Neutrophil (primary cell): Measurements from ENCODE around the gene CCDC57.

Source experiments
- H3K27ac ChIP-seq: fragments of 200-600 bp; sonication (generic); 2 replicates; pipeline ENCODE4 v1.5.1; 2016; ENCODE audit warnings: mild to moderate bottlenecking, moderate library complexity
- H3K27me3 ChIP-seq: fragments of 200-600 bp; sonication (generic); 2 replicates; pipeline ENCODE4 v1.6.0; 2016; ENCODE audit warnings: mild to moderate bottlenecking
- H3K36me3 ChIP-seq: fragments of 200-600 bp; sonication (generic); 2 replicates; pipeline ENCODE4 v1.5.1; 2017
- H3K4me1 ChIP-seq, 2 experiments: fragments of 200-600 bp in 1 of 2; sonication (generic) in 1 of 2; 1 replicate in 1 of 2; 2 replicates in 1 of 2; pipeline versions ENCODE4 v1.5.1 to v1.6.1; 2013 to 2016; ENCODE audit warnings: low read depth in 1 of 2, low read length in 1 of 2, mild to moderate bottlenecking in 1 of 2, moderate library complexity in 1 of 2; ENCODE audit not compliant: control insufficient read depth in 1 of 2, insufficient read depth in 1 of 2
- H3K4me3 ChIP-seq, 2 experiments: fragments of 200-600 bp in 1 of 2; sonication (generic) in 1 of 2; 1 replicate in 1 of 2; 2 replicates in 1 of 2; pipeline ENCODE4 v1.5.1; 2013 to 2016; ENCODE audit warnings: low read depth in 1 of 2, low read length in 1 of 2, mild to moderate bottlenecking in 1 of 2, moderate library complexity in 1 of 2
- H3K9me3 ChIP-seq: fragments of 200-600 bp; sonication (generic); 2 replicates; pipeline ENCODE4 v1.5.1; 2016
- TF ChIP-seq, protein P1 (sequence below): fragments of 200-600 bp; sonication (generic); IDR thresholded peaks from 2 replicates; pipeline ENCODE4 v1.5.1; 2016; ENCODE audit warnings: antibody characterized with exemption

CCDC57 gene

DNA sequence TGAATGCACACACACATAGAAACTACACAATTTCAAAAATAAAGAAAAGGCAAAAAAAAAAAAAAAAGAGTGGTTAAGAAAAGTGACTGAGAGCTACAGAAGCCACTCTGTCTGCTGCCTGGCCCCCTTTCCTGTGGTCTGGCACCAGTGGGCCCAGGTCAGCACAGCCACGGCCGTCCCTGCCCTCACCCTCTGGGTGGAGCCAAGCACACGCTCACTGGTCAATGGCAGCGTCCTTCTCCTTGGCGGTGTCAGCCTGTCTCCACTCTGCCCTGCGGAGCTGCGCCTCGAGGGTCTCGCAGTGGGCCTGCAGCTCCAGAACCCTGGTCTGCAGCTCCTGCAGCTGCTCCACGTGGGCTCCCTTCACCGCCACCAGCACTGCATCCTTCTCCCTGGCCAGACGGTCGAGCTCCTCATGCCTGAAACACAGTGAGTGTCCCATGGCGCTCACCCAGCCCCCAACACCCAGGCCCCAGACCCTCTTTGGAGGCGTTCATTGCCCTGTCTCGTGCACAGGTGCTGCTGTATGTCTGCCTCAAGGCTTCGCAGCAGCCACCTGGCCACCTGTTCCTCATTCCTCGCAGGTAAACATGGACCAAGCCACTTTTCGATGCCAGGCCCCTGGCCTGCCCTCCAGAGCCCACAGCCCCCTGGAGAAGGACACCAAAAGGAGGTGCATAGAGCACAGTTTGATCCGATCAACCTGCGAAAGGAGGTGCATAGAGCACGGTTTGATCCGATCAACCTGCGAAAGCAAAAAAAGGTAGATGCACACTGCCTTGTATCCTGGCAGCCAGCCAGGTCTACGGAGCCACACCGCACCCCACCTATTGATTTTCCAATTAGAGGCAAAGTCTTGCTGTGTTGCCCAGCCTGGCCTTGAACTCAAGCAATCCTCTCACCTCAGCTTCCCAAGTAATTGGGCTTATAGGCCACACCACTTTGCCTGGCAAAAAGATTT is 24.4 kb downstream of the CCDC57 start:
- TF ChIP-seq, protein P1, sequence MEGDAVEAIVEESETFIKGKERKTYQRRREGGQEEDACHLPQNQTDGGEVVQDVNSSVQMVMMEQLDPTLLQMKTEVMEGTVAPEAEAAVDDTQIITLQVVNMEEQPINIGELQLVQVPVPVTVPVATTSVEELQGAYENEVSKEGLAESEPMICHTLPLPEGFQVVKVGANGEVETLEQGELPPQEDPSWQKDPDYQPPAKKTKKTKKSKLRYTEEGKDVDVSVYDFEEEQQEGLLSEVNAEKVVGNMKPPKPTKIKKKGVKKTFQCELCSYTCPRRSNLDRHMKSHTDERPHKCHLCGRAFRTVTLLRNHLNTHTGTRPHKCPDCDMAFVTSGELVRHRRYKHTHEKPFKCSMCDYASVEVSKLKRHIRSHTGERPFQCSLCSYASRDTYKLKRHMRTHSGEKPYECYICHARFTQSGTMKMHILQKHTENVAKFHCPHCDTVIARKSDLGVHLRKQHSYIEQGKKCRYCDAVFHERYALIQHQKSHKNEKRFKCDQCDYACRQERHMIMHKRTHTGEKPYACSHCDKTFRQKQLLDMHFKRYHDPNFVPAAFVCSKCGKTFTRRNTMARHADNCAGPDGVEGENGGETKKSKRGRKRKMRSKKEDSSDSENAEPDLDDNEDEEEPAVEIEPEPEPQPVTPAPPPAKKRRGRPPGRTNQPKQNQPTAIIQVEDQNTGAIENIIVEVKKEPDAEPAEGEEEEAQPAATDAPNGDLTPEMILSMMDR, result no peak
- H3K27me3 ChIP-seq, result no peaks in the 10 kb centered on the region
- H3K36me3 ChIP-seq, result peaks cover 19% of the 10 kb centered on the region
- no peaks in the 10 kb centered on the region for H3K9me3 ChIP-seq
- H3K27ac ChIP-seq, result no peak overlapping the region
- peaks cover 5 to 9% of the 10 kb centered on the region in 2 experiments for H3K4me1 ChIP-seq
- no peak overlapping the region for H3K4me3 ChIP-seq

DNA sequence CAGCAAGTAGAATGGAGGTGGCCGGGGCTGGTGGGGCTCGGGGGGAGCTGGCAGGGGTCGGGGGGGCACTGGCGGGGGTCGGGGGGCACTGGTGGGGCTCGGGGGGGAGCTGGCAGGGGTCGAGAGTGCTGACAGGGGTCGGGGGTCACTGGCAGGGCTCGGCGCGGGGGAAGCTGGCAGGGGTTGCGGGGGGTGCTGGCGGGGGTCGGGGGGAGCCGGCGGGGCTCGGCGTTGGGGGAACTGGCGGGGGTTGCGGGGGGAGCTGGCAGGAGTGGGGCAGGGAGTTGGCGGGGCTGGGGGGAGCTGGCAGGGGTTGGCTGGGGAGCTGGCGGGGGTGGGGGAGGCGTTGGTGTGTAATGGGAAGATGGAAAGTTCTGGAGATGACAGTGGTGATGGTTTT is 25.1 kb downstream of the CCDC57 start:
- H3K4me1 ChIP-seq, result peaks cover 0 to under 1% of the 10 kb centered on the region in 2 experiments
- no peak overlapping the region for H3K27ac ChIP-seq
- H3K9me3 ChIP-seq, result no peaks in the 10 kb centered on the region
- TF ChIP-seq, protein P1, result no peak
- H3K27me3 ChIP-seq, result no peaks in the 10 kb centered on the region
- H3K36me3 ChIP-seq, result peaks cover 24% of the 10 kb centered on the region
- no peak overlapping the region for H3K4me3 ChIP-seq

DNA sequence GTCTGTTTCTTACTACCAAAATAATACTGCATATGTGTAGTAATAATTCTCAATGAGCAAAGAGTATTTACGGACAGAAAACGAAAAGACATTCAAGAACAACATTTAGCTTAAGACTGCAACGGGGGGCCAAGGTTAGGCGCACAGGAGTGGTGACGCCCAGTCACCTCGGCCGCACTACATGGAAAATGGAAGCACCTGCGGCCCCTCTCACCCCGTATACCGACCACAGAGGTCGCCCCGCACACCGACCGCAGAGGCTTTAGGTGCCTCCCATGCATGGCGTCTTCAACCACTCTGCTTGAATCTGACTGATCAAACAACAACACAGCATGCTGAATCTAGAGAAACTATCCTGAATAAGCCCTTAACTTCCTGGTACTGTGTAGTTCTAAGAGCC is 26.4 kb downstream of the CCDC57 start:
- H3K9me3 ChIP-seq, result no peaks in the 10 kb centered on the region
- no peak overlapping the region for H3K27ac ChIP-seq
- H3K4me1 ChIP-seq, result peaks cover 0 to 5% of the 10 kb centered on the region in 2 experiments
- H3K27me3 ChIP-seq, result no peaks in the 10 kb centered on the region
- TF ChIP-seq, protein P1, result no peak
- peaks cover 24% of the 10 kb centered on the region for H3K36me3 ChIP-seq
- H3K4me3 ChIP-seq, result no peak overlapping the region

DNA sequence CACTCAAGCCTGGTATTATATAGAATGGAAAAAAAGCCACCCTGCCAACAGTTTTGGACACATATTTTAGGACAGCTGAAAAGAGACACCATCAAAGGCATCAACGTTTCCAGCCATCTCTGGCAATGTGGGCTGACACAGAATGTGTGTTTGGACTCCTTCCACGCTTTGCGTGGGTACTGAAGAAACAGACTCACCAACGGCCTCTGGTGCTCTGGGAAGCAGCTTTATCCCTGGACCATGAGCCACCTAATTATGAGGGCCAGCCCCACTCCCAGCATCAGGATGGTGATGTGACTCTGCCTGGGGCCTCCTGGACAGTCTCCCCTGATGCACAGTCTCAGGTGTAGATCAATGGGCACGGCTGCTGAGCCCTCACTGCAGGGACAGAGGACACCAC is 27.9 kb downstream of the CCDC57 start:
- H3K36me3 ChIP-seq, result peaks cover 24% of the 10 kb centered on the region
- H3K4me3 ChIP-seq, result no peak overlapping the region
- H3K27me3 ChIP-seq, result no peaks in the 10 kb centered on the region
- H3K4me1 ChIP-seq, result peaks cover 0 to 5% of the 10 kb centered on the region in 2 experiments
- H3K9me3 ChIP-seq, result no peaks in the 10 kb centered on the region
- H3K27ac ChIP-seq, result no peak overlapping the region
- TF ChIP-seq, protein P1, result no peak

DNA sequence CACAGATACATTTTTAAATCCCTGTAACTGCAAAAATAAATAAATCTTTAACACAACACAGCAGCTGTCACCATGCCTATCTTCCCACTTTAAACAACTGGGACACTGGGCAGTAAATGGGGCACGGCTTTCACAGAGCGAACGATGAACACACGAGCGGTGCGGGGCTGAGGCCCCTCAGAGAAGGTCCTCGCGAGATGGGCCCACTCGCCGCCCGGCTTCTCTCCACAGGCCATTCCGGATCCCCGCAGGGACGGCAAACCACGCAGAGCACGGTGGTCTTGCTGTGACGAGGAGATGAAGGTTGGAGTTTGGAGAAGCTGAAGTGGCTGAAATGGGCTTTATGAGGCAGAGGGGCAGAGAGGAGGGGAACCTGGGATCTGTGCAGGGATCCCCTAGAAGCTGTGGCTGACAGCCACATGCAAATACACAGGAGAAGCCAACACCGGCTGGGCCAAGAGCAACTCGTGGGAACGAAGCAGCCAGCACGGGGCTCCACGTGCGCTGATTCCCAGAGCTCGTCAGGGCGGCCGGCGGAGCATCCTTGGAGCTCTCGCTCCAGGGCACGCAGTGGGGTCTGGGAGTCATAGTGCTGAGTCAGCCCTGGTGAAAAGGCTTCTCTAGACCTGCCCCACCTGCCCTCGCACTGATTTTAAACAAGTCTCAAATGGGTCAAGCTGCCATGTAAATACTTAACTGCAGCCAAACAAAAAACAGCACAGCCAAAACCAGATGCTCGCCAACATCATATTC is 31.7 kb downstream of the CCDC57 start:
- H3K4me3 ChIP-seq, result no peak overlapping the region
- peak overlapping the region; percentile 36 for H3K27ac ChIP-seq
- TF ChIP-seq, protein P1, result no peak
- peaks cover 34% of the 10 kb centered on the region for H3K36me3 ChIP-seq
- no peaks in the 10 kb centered on the region for H3K27me3 ChIP-seq
- H3K9me3 ChIP-seq, result no peaks in the 10 kb centered on the region
- H3K4me1 ChIP-seq, result peaks cover 0 to 5% of the 10 kb centered on the region in 2 experiments
